ENCODE data around the gene ZDHHC24. TPM values are rescaled to one million over a fixed set of nuclear protein-coding genes. Genes with fewer than 3 reads are reported as not detected.

ZDHHC24 gene, protein sequence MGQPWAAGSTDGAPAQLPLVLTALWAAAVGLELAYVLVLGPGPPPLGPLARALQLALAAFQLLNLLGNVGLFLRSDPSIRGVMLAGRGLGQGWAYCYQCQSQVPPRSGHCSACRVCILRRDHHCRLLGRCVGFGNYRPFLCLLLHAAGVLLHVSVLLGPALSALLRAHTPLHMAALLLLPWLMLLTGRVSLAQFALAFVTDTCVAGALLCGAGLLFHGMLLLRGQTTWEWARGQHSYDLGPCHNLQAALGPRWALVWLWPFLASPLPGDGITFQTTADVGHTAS
- 17.1 and 33.2 TPM in 2 replicates for total RNA-seq

GRCh38 chr11:66545701-66546367 is at the start of gene ZDHHC24:
Gene ZDHHC24, minus strand, starts transcription at chr11:66546048. Its CDS starts 45 bp downstream, at chr11:66546003.

DNA sequence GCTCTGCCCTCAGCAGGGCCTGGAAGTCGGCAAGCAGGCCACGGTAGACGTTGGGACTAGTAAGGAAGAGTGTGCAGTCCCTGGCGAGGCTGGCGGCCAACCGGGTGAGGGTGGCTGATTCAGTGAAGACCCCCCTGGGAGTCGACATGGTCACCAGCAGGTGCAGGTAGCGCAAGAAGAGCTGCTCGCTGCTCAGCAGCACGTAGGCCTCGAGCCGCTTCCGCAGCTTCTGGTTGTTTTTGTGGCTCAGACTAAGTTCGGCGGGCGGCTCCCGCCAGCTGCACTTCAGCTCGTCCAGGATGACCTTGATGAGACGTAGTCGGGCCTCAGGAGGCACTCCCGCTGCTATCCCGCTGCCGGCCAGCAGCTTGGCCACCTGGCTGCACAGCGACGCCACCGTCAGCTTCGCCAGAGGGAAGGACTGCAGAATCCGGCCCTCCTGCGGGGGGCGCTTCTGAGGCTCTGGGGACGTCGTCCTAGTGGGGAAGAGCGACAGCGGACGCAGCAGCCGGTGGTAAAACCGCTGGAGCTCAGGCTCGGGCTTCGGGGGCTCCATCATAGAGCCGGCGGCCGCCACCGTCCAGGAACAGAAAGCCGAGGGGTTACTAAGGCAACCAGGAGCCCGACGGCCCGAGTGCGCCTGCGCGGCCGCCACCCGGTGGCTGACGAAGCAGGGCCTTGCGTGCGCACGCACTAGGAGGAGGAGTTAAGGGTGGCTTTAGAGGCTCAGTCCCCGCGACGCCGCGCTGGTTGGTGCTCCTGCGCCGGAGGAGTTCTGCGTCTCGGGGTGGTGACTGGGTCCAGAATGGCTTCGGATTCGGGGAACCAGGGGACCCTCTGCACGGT is 46.8 kb upstream of the ZDHHC24 start, which contains the start of the genes CCDC87 and CCS:
Gene CCDC87 (minus strand): TSS at position 607 of the 846 bp plus-strand sequence. CDS start 48 bp downstream, at position 559.
Gene CCS (plus strand): TSS at position 729 of the 846 bp plus-strand sequence. CDS start 77 bp downstream, at position 806.

GRCh38 chr11:66568124-66568916 is 22.5 kb upstream of the ZDHHC24 start, which contains the start of gene CTSF:
Gene CTSF, minus strand, starts transcription at chr11:66568606. Its CDS starts 120 bp downstream, at chr11:66568486.

DNA sequence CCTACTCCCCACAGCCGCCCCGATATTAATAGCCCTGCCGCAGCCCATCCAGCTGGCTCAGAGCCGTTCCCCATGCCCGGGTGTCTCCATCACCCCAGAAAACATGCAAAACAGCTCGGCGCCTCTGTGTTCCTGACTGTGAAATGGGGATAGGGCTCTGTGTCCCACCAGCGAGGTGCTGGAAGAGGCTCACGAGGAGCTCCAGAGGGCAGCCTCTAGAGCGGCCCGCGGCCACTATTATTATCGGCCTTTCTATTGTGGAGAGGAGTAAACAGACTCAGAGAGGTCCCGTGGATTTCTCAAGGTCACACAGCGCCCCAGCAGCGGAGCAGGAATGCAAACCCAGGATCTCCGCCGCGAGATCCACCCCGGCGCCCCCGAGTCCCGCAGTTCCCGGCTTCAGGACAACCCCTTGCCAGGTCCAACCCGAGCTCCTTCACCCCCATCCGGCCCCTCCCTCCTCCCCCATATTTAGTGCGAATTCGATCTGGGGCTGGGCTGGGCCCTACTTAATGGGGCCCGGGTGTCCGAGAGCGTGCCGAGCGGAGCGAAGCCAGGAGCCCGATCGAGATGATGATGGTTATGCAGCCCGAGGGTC is 619 bp upstream of the ZDHHC24 start, which contains the start of gene ACTN3:
Gene ACTN3 (plus strand): TSS at position 536 of the 598 bp plus-strand sequence. CDS start 35 bp downstream, at position 571.

DNA sequence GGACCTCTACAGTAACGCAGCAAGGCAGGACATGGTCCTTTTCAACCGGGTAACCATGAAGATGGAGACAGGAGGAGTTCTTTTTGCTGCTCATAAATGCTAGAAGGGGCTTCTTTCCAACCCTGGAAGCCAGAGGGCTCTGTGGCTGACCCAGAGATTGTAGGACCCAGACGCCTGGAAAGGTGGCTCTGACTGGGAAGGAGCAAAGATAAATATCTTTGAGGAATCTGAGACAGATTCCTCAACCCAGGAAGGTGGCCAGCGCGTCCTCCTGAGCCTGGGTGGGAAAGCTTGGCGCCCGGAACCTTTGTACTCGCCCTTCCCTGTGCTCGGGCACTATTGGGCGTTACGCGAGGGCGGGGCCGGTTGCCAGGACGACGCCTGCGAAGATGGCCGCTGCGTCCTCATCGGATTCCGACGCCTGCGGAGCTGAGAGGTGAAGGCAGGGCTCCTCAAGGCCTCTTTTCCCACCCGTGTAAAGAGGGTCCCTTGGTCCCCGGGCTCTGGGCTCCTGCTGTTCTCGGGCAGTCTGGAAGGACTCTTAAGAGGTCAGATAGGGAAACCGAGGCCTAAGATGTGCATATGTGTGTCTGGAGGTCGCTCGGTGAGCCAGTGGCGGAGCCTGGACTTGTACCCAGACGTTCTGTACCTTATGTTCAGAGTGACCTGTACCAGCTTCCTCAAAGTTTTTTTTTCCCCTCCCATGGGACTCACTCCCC is 35.4 kb downstream of the ZDHHC24 start, which contains the start of gene BBS1:
Gene BBS1 (plus strand): TSS at position 365 of the 719 bp plus-strand sequence. CDS start 25 bp downstream, at position 390.

GRCh38 chr11:66480117-66480938 is 65.5 kb downstream of the ZDHHC24 start, which contains the start of gene DPP3:
Gene DPP3, plus strand, starts transcription at chr11:66480434. Its CDS starts 1,767 bp downstream, at chr11:66482201.

Other genes with a start within 250 kb of the ZDHHC24 start
- 126 and 180 TPM in 2 replicates for gene CD248, start 229.0 kb downstream of the ZDHHC24 start, total RNA-seq
- 12.8 and 30.0 TPM in 2 replicates for gene RIN1, start 209.6 kb downstream of the ZDHHC24 start, total RNA-seq
- gene BRMS1, start 200.9 kb downstream of the ZDHHC24 start, total RNA-seq: 40.8 and 46.5 TPM in 2 replicates
- 23.7 and 28.2 TPM in 2 replicates for gene B4GAT1, start 198.4 kb downstream of the ZDHHC24 start, total RNA-seq
- not detected in 2 replicates for gene SLC29A2, start 174.3 kb downstream of the ZDHHC24 start, total RNA-seq
- not detected in 2 replicates for gene NPAS4, start 125.0 kb downstream of the ZDHHC24 start, total RNA-seq
- 24.1 and 36.6 TPM in 2 replicates for gene MRPL11, start 107.2 kb downstream of the ZDHHC24 start, total RNA-seq
- gene PELI3, start 79.1 kb downstream of the ZDHHC24 start, total RNA-seq: 8.5 and 9.9 TPM in 2 replicates
- 43.9 and 68.2 TPM in 2 replicates for gene DPP3, start 65.6 kb downstream of the ZDHHC24 start, total RNA-seq
- 20.4 and 28.7 TPM in 2 replicates for gene BBS1, start 35.4 kb downstream of the ZDHHC24 start, total RNA-seq
- under 0.01 TPM in 2 replicates for gene ACTN3, start 855 bp upstream of the ZDHHC24 start, total RNA-seq
- gene CTSF, start 22.6 kb upstream of the ZDHHC24 start, total RNA-seq: 65.9 and 72.4 TPM in 2 replicates
- gene CCDC87, start 47.0 kb upstream of the ZDHHC24 start, total RNA-seq: 0.16 TPM in 1 of 2 replicates, not detected in the other
- 43.7 and 50.4 TPM in 2 replicates for gene CCS, start 47.1 kb upstream of the ZDHHC24 start, total RNA-seq
- gene RBM14, start 70.6 kb upstream of the ZDHHC24 start, total RNA-seq: 21.3 and 29.2 TPM in 2 replicates
- gene RBM4, start 92.7 kb upstream of the ZDHHC24 start, total RNA-seq: 124 and 173 TPM in 2 replicates
- 13.0 and 16.2 TPM in 2 replicates for gene RBM4B, start 131.8 kb upstream of the ZDHHC24 start, total RNA-seq
- gene SPTBN2, start 183.2 kb upstream of the ZDHHC24 start, total RNA-seq: 0.16 TPM in 1 of 2 replicates, not detected in the other